H1 (cell line): Measurements from ENCODE around the gene PPP1R14C. TPM values are rescaled to one million over a fixed set of nuclear protein-coding genes. Genes with fewer than 3 reads are reported as not detected.
"Not testable (repeated sequence)": the region's sequence is repeated elsewhere in the genome, so short reads cannot be mapped to it uniquely, and the experiment has no call there.

Source experiments
- CTCF ChIA-PET: fragments of 300-600 bp; sonication (Branson Sonifier 250); formaldehyde crosslinking; loops from one replicate; lab custom pipeline; 2021; ENCODE audit not compliant: partially characterized antibody; lab: Charles Lee
- POLR2A ChIA-PET: fragments of 300-600 bp; sonication (Branson Sonifier 250); formaldehyde crosslinking; loops from one replicate; lab custom pipeline; 2021; ENCODE audit warnings: inconsistent platforms; ENCODE audit not compliant: partially characterized antibody; lab: Charles Lee
- DNase-seq, 2 experiments: peaks; one replicate each; pipeline versions ENCODE4 v3.0.0 to v3.0.0-alpha.2; 2010 to 2022; ENCODE audit warnings: low spot score in 2 of 2, low read depth in 1 of 2, mixed read lengths in 1 of 2
- FAIRE-seq: peaks from 2 replicates; lab custom pipeline; 2011; peaks lifted over from hg19 to GRCh38; lab: Jason Lieb, UNC
- H2AFZ ChIP-seq: 2 replicates; pipeline ENCODE4 v1.8.1; 2012; ENCODE audit warnings: low read length, inconsistent platforms
- H2AK5ac ChIP-seq: 2 replicates; pipeline ENCODE4 v1.6.1; 2013; ENCODE audit warnings: low read depth, low read length
- H2BK120ac ChIP-seq: replicated peaks from 2 replicates; pipeline ENCODE3; 2013; ENCODE audit warnings: low read depth, low read length, inconsistent platforms
- H2BK12ac ChIP-seq: 2 replicates; pipeline ENCODE4 v1.6.1; 2013; ENCODE audit warnings: low read depth, low read length
- H2BK15ac ChIP-seq: 2 replicates; pipeline ENCODE4 v1.6.1; 2013; ENCODE audit warnings: low read length
- H2BK20ac ChIP-seq: 2 replicates; pipeline ENCODE4 v1.6.1; 2013; ENCODE audit warnings: low read length
- H2BK5ac ChIP-seq: 2 replicates; pipeline ENCODE4 v1.6.1; 2013; ENCODE audit warnings: low read depth, low read length
- H3K14ac ChIP-seq: 2 replicates; pipeline ENCODE4 v1.6.1; 2013; ENCODE audit warnings: inconsistent platforms; ENCODE audit not compliant: insufficient read length
- H3K18ac ChIP-seq: 2 replicates; pipeline ENCODE4 v1.6.1; 2013; ENCODE audit warnings: low read length; ENCODE audit errors: extremely low read depth
- H3K23ac ChIP-seq: 2 replicates; pipeline ENCODE4 v1.6.1; 2013; ENCODE audit warnings: inconsistent platforms; ENCODE audit not compliant: insufficient read length
- H3K23me2 ChIP-seq: 2 replicates; pipeline ENCODE4 v1.6.1; 2013; ENCODE audit warnings: low read depth, low read length
- H3K27ac ChIP-seq: 2 replicates; pipeline ENCODE4 v1.6.1; 2011; ENCODE audit warnings: low read depth, low read length, inconsistent platforms
- H3K27me3 ChIP-seq, 4 experiments: replicated peaks in 1 of 4; 1 replicate in 1 of 4; 2 replicates in 3 of 4; pipeline versions ENCODE4 v1.6.1 to v1.8.1; 2011 to 2013; ENCODE audit warnings: low read length in 3 of 4, mild to moderate bottlenecking in 3 of 4, inconsistent platforms in 2 of 4, mixed read lengths in 2 of 4, moderate library complexity in 1 of 4; ENCODE audit not compliant: control insufficient read depth in 3 of 4, insufficient read depth in 3 of 4; ENCODE audit errors: extremely low read depth in 1 of 4
- H3K36me3 ChIP-seq, 4 experiments: 2 replicates each; pipeline versions ENCODE4 v1.6.1 to v1.8.1; 2011 to 2013; ENCODE audit warnings: mild to moderate bottlenecking in 4 of 4, low read length in 3 of 4, moderate library complexity in 2 of 4, control low read depth in 1 of 4, inconsistent platforms in 1 of 4; ENCODE audit not compliant: insufficient read depth in 4 of 4, control insufficient read depth in 2 of 4
- H3K4ac ChIP-seq: replicated peaks from 2 replicates; pipeline ENCODE3; 2013; ENCODE audit warnings: low read length, low read depth, mixed read lengths, inconsistent platforms; ENCODE audit not compliant: insufficient read length
- H3K4me1 ChIP-seq, 4 experiments: replicated peaks in 1 of 4; 1 replicate in 1 of 4; 2 replicates in 3 of 4; pipeline versions ENCODE4 v1.6.1 to v1.8.1; 2011 to 2013; ENCODE audit warnings: low read length in 3 of 4, inconsistent platforms in 2 of 4, mixed read lengths in 1 of 4; ENCODE audit not compliant: insufficient read depth in 4 of 4, control insufficient read depth in 3 of 4
- H3K4me2 ChIP-seq, 2 experiments: 2 replicates each; pipeline versions ENCODE4 v1.6.1 to v1.8.1; 2011 to 2013; ENCODE audit warnings: low read depth in 2 of 2, low read length in 2 of 2, control low read depth in 1 of 2, inconsistent platforms in 1 of 2, mild to moderate bottlenecking in 1 of 2; ENCODE audit not compliant: insufficient read depth in 1 of 2
- H3K4me3 ChIP-seq, 4 experiments: fragments of 200-600, 300-600 bp in 1 of 4; sonication (generic), shearing (Covaris generic), sonication (Bioruptor Twin) in 1 of 4; 2 replicates each; pipeline versions ENCODE4 v1.5.1 to v1.8.1; 2011 to 2016; ENCODE audit warnings: low read length in 4 of 4, low read depth in 3 of 4, control low read depth in 2 of 4, inconsistent platforms in 2 of 4, mild to moderate bottlenecking in 2 of 4, mixed read lengths in 1 of 4, moderate library complexity in 1 of 4; ENCODE audit not compliant: insufficient read depth in 2 of 4; ENCODE audit errors: extremely low read depth in 1 of 4
- H3K56ac ChIP-seq: replicated peaks from 2 replicates; pipeline ENCODE3; 2013; ENCODE audit warnings: low read depth, mild to moderate bottlenecking, mixed read lengths, low read length, inconsistent platforms; ENCODE audit not compliant: insufficient read length
- H3K79me1 ChIP-seq: 2 replicates; pipeline ENCODE4 v1.6.1; 2013; ENCODE audit warnings: low read depth, low read length, control low read depth
- H3K79me2 ChIP-seq, 2 experiments: 2 replicates each; pipeline versions ENCODE4 v1.6.1 to v1.8.1; 2012 to 2013; ENCODE audit warnings: low read length in 2 of 2, mild to moderate bottlenecking in 2 of 2, inconsistent platforms in 1 of 2; ENCODE audit not compliant: insufficient read depth in 2 of 2, control insufficient read depth in 1 of 2
- H3K9ac ChIP-seq, 4 experiments: replicated peaks in 1 of 4; 1 replicate in 1 of 4; 2 replicates in 3 of 4; pipeline versions ENCODE4 v1.6.1 to v1.8.1; 2011 to 2013; ENCODE audit warnings: low read depth in 3 of 4, low read length in 3 of 4, control low read depth in 2 of 4, mild to moderate bottlenecking in 2 of 4, moderate library complexity in 2 of 4, inconsistent platforms in 1 of 4; ENCODE audit errors: extremely low read depth in 1 of 4
- H3K9me3 ChIP-seq, 2 experiments: 2 replicates each; pipeline versions ENCODE4 v1.6.1 to v1.8.1; 2012 to 2013; ENCODE audit warnings: mild to moderate bottlenecking in 2 of 2, moderate library complexity in 2 of 2, control low read depth in 1 of 2, inconsistent platforms in 1 of 2, low read depth in 1 of 2, low read length in 1 of 2, mixed read lengths in 1 of 2; ENCODE audit not compliant: insufficient read depth in 2 of 2
- H4K20me1 ChIP-seq, 2 experiments: replicated peaks in 1 of 2; 2 replicates each; pipeline versions ENCODE3 to v1.8.1; 2011 to 2013; ENCODE audit warnings: inconsistent platforms in 2 of 2, low read length in 2 of 2, mild to moderate bottlenecking in 1 of 2; ENCODE audit not compliant: insufficient read depth in 2 of 2, control insufficient read depth in 1 of 2
- H4K5ac ChIP-seq: 2 replicates; pipeline ENCODE4 v1.6.1; 2013; ENCODE audit warnings: low read length, low read depth, mixed read lengths, inconsistent platforms; ENCODE audit not compliant: insufficient read length
- H4K8ac ChIP-seq: 2 replicates; pipeline ENCODE4 v1.8.0; 2013; ENCODE audit warnings: mild to moderate bottlenecking, moderate library complexity, low read length, inconsistent platforms; ENCODE audit not compliant: insufficient read depth; ENCODE audit errors: extremely low read depth
- H4K91ac ChIP-seq: replicated peaks from 2 replicates; pipeline ENCODE3; 2013; ENCODE audit warnings: low read length, mixed read lengths, inconsistent platforms; ENCODE audit not compliant: insufficient read length
- WGBS, 2 experiments: shearing (Covaris generic) in 1 of 2; methylation state at CpG; one replicate each; pipeline versions ENCODE4 v1.1.6 to v1.1.7; 2013 to 2015; ENCODE audit warnings: low lambda C conversion rate in 2 of 2, mixed read lengths in 2 of 2, inconsistent platforms in 1 of 2, low coverage in 1 of 2, missing lambda C conversion rate in 1 of 2; ENCODE audit not compliant: insufficient replicate concordance in 2 of 2, insufficient coverage in 1 of 2, insufficient read length in 1 of 2; ENCODE audit errors: extremely low coverage in 1 of 2, missing lambda C conversion rate in 1 of 2; 5-methylcytosine and 5-hydroxymethylcytosine counted together
- polyA plus RNA-seq, 7 experiments: library from polyadenylated mRNA; depleted of rRNA in 3 of 7; stranded (reverse) in 5 of 7; unstranded in 2 of 7; fragments of >200 nt in 5 of 7; fragments of 200-250 nt in 2 of 7; gene quantifications; 1 replicate in 5 of 7; 2 replicates in 1 of 7; 4 replicates in 1 of 7; pipeline versions ENCODE4 v1.2.1 to v1.2.3, GENCODE V29; 2011 to 2013; ENCODE audit warnings: missing spikeins in 2 of 7, mixed read lengths in 2 of 7
- total RNA-seq: library from RNA; stranded (reverse); fragmentation: NEBNext Ultra II Directional; extraction: Animal tissue kit (Norgen Biotek cat#: 25700); gene quantifications from 2 replicates; pipeline ENCODE4 v1.2.1, GENCODE V29; 2021

Gene PPP1R14C
- total and polyA plus RNA-seq, 2 of the 8 experiments (the other 6 are each of a cell fraction or from before 2014, with no cell fraction given), result 0.30 to 0.61 TPM

GRCh38 chr6:150179907-150180424, 37.1 kb downstream of the PPP1R14C start:
- H2BK15ac ChIP-seq, H3K27me3 ChIP-seq, H3K4me1 ChIP-seq, H3K4me3 ChIP-seq, H3K4ac ChIP-seq, H3K36me3 ChIP-seq, H3K27ac ChIP-seq, H3K14ac ChIP-seq, H2BK5ac ChIP-seq, H3K56ac ChIP-seq, H4K5ac ChIP-seq, H2BK12ac ChIP-seq, H3K4me2 ChIP-seq, H3K23me2 ChIP-seq, H3K23ac ChIP-seq, H3K79me2 ChIP-seq, DNase-seq, H2AK5ac ChIP-seq, H4K20me1 ChIP-seq, H3K9ac ChIP-seq, H2BK120ac ChIP-seq, H2AFZ ChIP-seq, H3K9me3 ChIP-seq, H4K8ac ChIP-seq, H4K91ac ChIP-seq, H3K18ac ChIP-seq, POLR2A ChIA-PET, FAIRE-seq, H2BK20ac ChIP-seq, H3K79me1 ChIP-seq: not testable (repeated sequence)
- CTCF ChIA-PET, result interaction anchor here (0.6 to 1.7 kb wide), 12 partner anchors 8 to 551 kb away, joined by 3 to 8 read pairs (median 3); no protein-coding TSS in a partner anchor
- 79% methylated on average over 7 of the region's 7 CpGs; no CpG with 5 or more reads in 1 of the 2 experiments for WGBS, 2 experiments
